Ovary (tissue), 9 donors: ENCODE results near the gene NCF4. TPM values are rescaled to one million over a fixed set of nuclear protein-coding genes. Genes with fewer than 3 reads are reported as not detected.

Experiments used
- polyA plus RNA-seq, 2 donors: library from polyadenylated mRNA; stranded (reverse); fragments of 200-250 nt in 1 of 2; fragments of 350-450 nt in 1 of 2; fragmentation: Illumina TruSeq in 1 of 2; extraction: RNeasy Lipid Tissue Mini Kit (QIAGEN cat#74804) in 1 of 2; gene quantifications; one replicate each; pipeline ENCODE4 v1.2.3, GENCODE V29; 2013 to 2014
- total RNA-seq, 7 donors: library from RNA; depleted of rRNA in 2 of 7; stranded (reverse); fragments of >200 nt in 2 of 7; fragmentation: NEBNext Ultra II Directional in 3 of 7; extraction: Animal tissue kit (Norgen Biotek cat#: 25700) in 3 of 7; gene quantifications; one replicate each; pipeline versions ENCODE4 v1.1.0 to v1.2.4, GENCODE V29; 2016 to 2023
- donor health status: DM: no; HTN: no; CAD: no; lungs with moderate emphysema.
- donor health status: DM: no; HTN: no; CAD: no.
- donor health status: Bipolar disorder and iron deficiency.
- donor health status: DM: yes; HTN: yes; CAD: no.
- donor health status: DM: no; HTN: no; CAD: no.
- donor health status: DM: yes; HTN: yes; CAD: no.

The NCF4 gene
- total and polyA plus RNA-seq, 9 donors, result 2.2 to 6.7 (median 4.8) TPM

Other genes starting within 250 kb of the NCF4 start
- gene CACNG2, start 157.3 kb upstream of the NCF4 start, total RNA-seq, result not detected
- gene CACNG2, start 157.3 kb upstream of the NCF4 start, polyA plus RNA-seq, result not detected
- 10 to 100 TPM; 26.0 to 38.8 (median 29.5) TPM for gene IFT27, start 84.9 kb upstream of the NCF4 start, total RNA-seq
- 10 to 100 TPM; 14.2 to 20.0 TPM for gene IFT27, start 84.9 kb upstream of the NCF4 start, polyA plus RNA-seq
- gene PVALB, start 44.0 kb upstream of the NCF4 start, total RNA-seq, result under 1 TPM in 1 of 7 donors, not detected in 6; 0.41 TPM
- gene PVALB, start 44.0 kb upstream of the NCF4 start, polyA plus RNA-seq, result under 1 TPM in 1 of 2 donors, not detected in 1; 0.47 TPM
- 1 to 10 TPM in 4 of 7 donors, under 1 TPM in 3; 0.53 to 2.3 (median 1.8) TPM for gene CSF2RB, start 52.6 kb downstream of the NCF4 start, total RNA-seq
- gene CSF2RB, start 52.6 kb downstream of the NCF4 start, polyA plus RNA-seq, result 1 to 10 TPM in 1 of 2 donors, under 1 TPM in 1; 0.96 to 2.0 TPM
- 10 to 100 TPM; 25.9 to 59.9 (median 42.4) TPM for gene TST, start 158.4 kb downstream of the NCF4 start, total RNA-seq
- 10 to 100 TPM in 1 of 2 donors, 1 to 10 TPM in 1; 6.4 to 55.7 TPM for gene TST, start 158.4 kb downstream of the NCF4 start, polyA plus RNA-seq
- 100 to 1,000 TPM in 3 of 7 donors, 10 to 100 TPM in 4; 67.7 to 178 (median 91.6) TPM for gene MPST, start 158.7 kb downstream of the NCF4 start, total RNA-seq
- gene MPST, start 158.7 kb downstream of the NCF4 start, polyA plus RNA-seq, result 100 to 1,000 TPM in 1 of 2 donors, 1 to 10 TPM in 1; 5.4 to 163 TPM
- 10 to 100 TPM; 15.9 to 34.7 (median 28.7) TPM for gene KCTD17, start 190.7 kb downstream of the NCF4 start, total RNA-seq
- gene KCTD17, start 190.7 kb downstream of the NCF4 start, polyA plus RNA-seq, result 10 to 100 TPM in 1 of 2 donors, 1 to 10 TPM in 1; 4.5 to 25.0 TPM
- 1 to 10 TPM in 1 of 7 donors, under 1 TPM in 1, not detected in 5; 0.33 to 2.4 TPM for gene TMPRSS6, start 248.7 kb downstream of the NCF4 start, total RNA-seq
- under 1 TPM in 1 of 2 donors, not detected in 1; 0.04 TPM for gene TMPRSS6, start 248.7 kb downstream of the NCF4 start, polyA plus RNA-seq